Osteocyte (in vitro differentiated cells): ENCODE results near the gene ERGIC1. TPM values are rescaled to one million over a fixed set of nuclear protein-coding genes. Genes with fewer than 3 reads are reported as not detected.

Experiments used
- DNase-seq: peaks from one replicate; pipeline ENCODE4 v3.0.0; 2021; ENCODE audit warnings: mixed read lengths; ENCODE audit not compliant: unreplicated experiment; ENCODE audit errors: extremely low spot score
- H3K27ac Mint-ChIP-seq: one replicate; pipeline ENCODE4 v1.8.0; 2021; ENCODE audit warnings: mild to moderate bottlenecking, mixed read lengths; ENCODE audit not compliant: unreplicated experiment
- H3K27me3 Mint-ChIP-seq: one replicate; pipeline ENCODE4 v1.8.0; 2021; ENCODE audit warnings: mixed read lengths; ENCODE audit not compliant: unreplicated experiment
- H3K36me3 Mint-ChIP-seq: one replicate; pipeline ENCODE4 v1.8.0; 2021; ENCODE audit warnings: mixed read lengths; ENCODE audit not compliant: unreplicated experiment
- H3K4me1 Mint-ChIP-seq: one replicate; pipeline ENCODE4 v1.8.0; 2021; ENCODE audit warnings: mixed read lengths; ENCODE audit not compliant: unreplicated experiment
- H3K4me3 Mint-ChIP-seq: one replicate; pipeline ENCODE4 v1.8.0; 2021; ENCODE audit warnings: mild to moderate bottlenecking, moderate library complexity, mixed read lengths; ENCODE audit not compliant: unreplicated experiment
- H3K9me3 Mint-ChIP-seq: one replicate; pipeline ENCODE4 v1.8.0; 2021; ENCODE audit warnings: mixed read lengths; ENCODE audit not compliant: unreplicated experiment
- CTCF ChIP-seq: fragments of 200-600 bp; sonication (generic); IDR thresholded peaks from 2 replicates; pipeline ENCODE4 v1.5.0; 2021; ENCODE audit warnings: antibody characterized with exemption, mild to moderate bottlenecking, moderate library complexity
- total RNA-seq: library from RNA; stranded (reverse); gene quantifications from 2 replicates; pipeline ENCODE4 v1.2.1, GENCODE V29; 2021

Gene ERGIC1
- total RNA-seq, 1 donor from 2014 or later: 174 TPM

DNA sequence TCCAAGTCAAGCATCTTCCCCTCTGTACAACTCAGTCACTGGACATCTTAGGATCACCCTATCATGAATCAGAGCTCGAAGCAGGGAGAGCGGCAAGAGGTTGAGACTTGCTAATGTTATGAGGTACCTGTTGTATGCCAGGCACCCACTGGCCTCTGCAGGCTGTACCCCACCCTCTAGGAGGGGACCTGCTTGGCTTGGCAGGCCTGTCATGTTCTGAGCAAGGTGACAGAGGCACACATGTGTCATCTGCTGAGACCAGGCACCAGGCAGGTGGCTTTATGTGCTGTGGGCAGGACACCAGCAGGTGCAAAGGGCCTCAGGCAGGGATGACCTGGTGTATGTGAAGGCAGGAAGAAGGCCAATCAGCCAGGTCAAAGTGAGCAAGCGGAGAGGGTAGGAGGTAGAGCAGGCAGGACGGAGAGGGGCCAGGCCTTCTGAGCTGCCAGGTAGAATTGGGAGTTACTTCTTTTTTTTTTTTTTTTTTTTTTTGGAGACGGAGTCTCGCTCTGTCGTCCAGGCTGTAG lies 64.9 kb downstream of the ERGIC1 start:
- Mint-ChIP-seq H3K4me3 (no peak overlapping the region), H3K27ac (peak overlapping the region; percentile 98), H3K36me3 (peaks cover 12% of the 10 kb centered on the region), H3K4me1 (peaks cover 80% of the 10 kb centered on the region), H3K27me3 (no peaks in the 10 kb centered on the region), H3K9me3 (no peaks in the 10 kb centered on the region)
- DNase-seq: no peak
- no peak for TF ChIP-seq CTCF

DNA sequence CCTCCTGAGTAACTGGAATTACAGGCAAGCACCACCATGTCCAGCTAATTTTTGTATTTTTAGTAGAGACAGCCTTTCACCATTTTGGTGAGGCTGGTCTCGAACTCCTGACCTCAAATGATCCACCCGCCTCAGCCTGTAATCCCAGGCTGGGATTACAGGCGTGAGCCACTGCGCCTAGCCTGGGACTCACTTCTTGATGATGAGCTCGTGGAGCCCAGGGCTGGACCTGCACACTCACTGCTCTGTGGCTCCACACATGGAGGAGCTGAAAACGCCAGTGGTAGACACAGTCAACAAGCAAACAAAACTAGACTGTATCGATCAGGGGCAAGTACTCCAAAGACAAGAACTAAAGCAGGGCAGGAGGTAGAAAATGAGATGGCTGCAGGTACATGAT lies 65.4 kb downstream of the ERGIC1 start:
- H3K4me1 Mint-ChIP-seq: peaks cover 86% of the 10 kb centered on the region
- no peak for DNase-seq
- no peaks in the 10 kb centered on the region for H3K27me3 Mint-ChIP-seq
- no peak overlapping the region for H3K4me3 Mint-ChIP-seq
- H3K9me3 Mint-ChIP-seq: no peaks in the 10 kb centered on the region
- H3K36me3 Mint-ChIP-seq: peaks cover 12% of the 10 kb centered on the region
- no peak for TF ChIP-seq CTCF
- peak overlapping the region; percentile 98 for H3K27ac Mint-ChIP-seq

DNA sequence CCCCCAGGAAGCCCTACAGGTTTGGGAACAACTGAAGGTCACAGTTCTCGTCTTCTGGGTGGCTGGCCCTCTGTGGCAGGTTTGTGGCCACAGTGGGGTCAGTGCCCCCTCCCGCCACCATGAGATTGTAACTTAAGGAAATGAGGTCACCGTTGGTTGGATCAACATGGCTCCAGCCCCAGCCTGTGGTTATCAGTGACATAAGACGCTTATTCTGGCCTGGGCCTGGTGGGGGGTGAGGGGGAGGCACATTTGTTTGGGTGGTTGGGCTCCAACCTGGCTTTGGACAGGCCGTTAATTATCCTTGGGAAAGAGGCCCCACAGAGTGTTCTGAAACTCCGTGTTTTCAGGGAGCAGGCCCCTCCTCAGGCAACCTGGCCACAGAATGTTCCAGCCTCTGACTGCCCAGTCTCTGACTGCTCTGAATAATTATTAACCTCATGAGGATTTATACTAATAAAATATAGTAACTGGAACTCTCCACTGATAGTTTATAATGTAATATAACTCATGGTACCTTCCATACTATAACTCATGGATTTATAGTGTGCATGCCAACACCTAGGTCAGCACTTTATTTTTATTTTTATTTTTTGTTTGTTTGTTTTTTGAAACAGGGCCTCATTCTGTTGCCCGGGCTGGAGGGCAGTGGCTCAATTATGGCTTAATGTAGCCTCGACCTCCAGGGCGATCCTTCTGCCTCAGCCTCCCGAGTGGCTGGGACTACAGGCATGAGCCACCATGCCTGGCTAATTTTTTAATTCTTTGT lies 67.1 kb downstream of the ERGIC1 start:
- H3K36me3 Mint-ChIP-seq: peaks cover 10% of the 10 kb centered on the region
- peak overlapping the region; percentile 98 for H3K27ac Mint-ChIP-seq
- no peaks in the 10 kb centered on the region for H3K27me3 Mint-ChIP-seq
- TF ChIP-seq CTCF: no peak
- DNase-seq: no peak
- H3K9me3 Mint-ChIP-seq: no peaks in the 10 kb centered on the region
- H3K4me3 Mint-ChIP-seq: no peak overlapping the region
- H3K4me1 Mint-ChIP-seq: peaks cover 96% of the 10 kb centered on the region

GRCh38 chr5:172901788-172902496 lies 67.9 kb downstream of the ERGIC1 start:
- DNase-seq: no peak
- Mint-ChIP-seq H3K9me3 (no peaks in the 10 kb centered on the region), H3K27ac (peak overlapping the region; percentile 98), H3K27me3 (no peaks in the 10 kb centered on the region), H3K36me3 (peaks cover 10% of the 10 kb centered on the region), H3K4me1 (peaks cover 99% of the 10 kb centered on the region), H3K4me3 (peak overlapping the region; percentile 40)
- TF ChIP-seq CTCF: no peak
